Fibroblast of skin of scalp (primary cell): Measurements from ENCODE around the gene TNFRSF21.
"Not testable (repeated sequence)": the region's sequence is repeated elsewhere in the genome, so short reads cannot be mapped to it uniquely, and the experiment has no call there.

ENCODE experiments used
- DNase-seq: peaks from one replicate; pipeline ENCODE4 v3.0.0-alpha.2; 2013

The TNFRSF21 gene

GRCh38 chr6:47283993-47284392 lies 25.7 kb downstream of the TNFRSF21 start:
- no peak for DNase-seq

- DNase-seq, result no peak
These were observed 31.2 kb downstream of the TNFRSF21 start for GRCh38 chr6:47278545-47278944.

GRCh38 chr6:47277702-47278101 lies 32.0 kb downstream of the TNFRSF21 start:
- no peak for DNase-seq

GRCh38 chr6:47276377-47276776 lies 33.3 kb downstream of the TNFRSF21 start:
- DNase-seq, result no peak

- DNase-seq, result no peak
These were observed 34.1 kb downstream of the TNFRSF21 start for GRCh38 chr6:47275640-47276039.

GRCh38 chr6:47275132-47275531 lies 34.6 kb downstream of the TNFRSF21 start:
- not testable (repeated sequence) for DNase-seq

GRCh38 chr6:47268572-47269187 lies 41.0 kb downstream of the TNFRSF21 start:
- no peak for DNase-seq

GRCh38 chr6:47267301-47267700 lies 42.4 kb downstream of the TNFRSF21 start:
- no peak for DNase-seq

GRCh38 chr6:47265971-47266370 lies 43.7 kb downstream of the TNFRSF21 start:
- DNase-seq, result no peak

- no peak for DNase-seq
These were observed 44.9 kb downstream of the TNFRSF21 start for GRCh38 chr6:47264775-47265184.

- DNase-seq, result no peak
These were observed 46.4 kb downstream of the TNFRSF21 start for GRCh38 chr6:47263268-47263667.

GRCh38 chr6:47262231-47262630 lies 47.5 kb downstream of the TNFRSF21 start:
- DNase-seq, result no peak

- DNase-seq, result no peak
These were observed 48.5 kb downstream of the TNFRSF21 start for GRCh38 chr6:47261191-47261590.

GRCh38 chr6:47260021-47260420 lies 49.7 kb downstream of the TNFRSF21 start:
- DNase-seq, result no peak

GRCh38 chr6:47258724-47259347 lies 50.9 kb downstream of the TNFRSF21 start:
- DNase-seq, result no peak

- no peak for DNase-seq
These were observed 52.5 kb downstream of the TNFRSF21 start for GRCh38 chr6:47256981-47257730.

GRCh38 chr6:47256361-47256760 lies 53.3 kb downstream of the TNFRSF21 start:
- DNase-seq, result no peak

- no peak for DNase-seq
These were observed 54.8 kb downstream of the TNFRSF21 start for GRCh38 chr6:47254906-47255305.

GRCh38 chr6:47254051-47254450 lies 55.7 kb downstream of the TNFRSF21 start:
- DNase-seq, result no peak

GRCh38 chr6:47253136-47253535 lies 56.6 kb downstream of the TNFRSF21 start:
- no peak for DNase-seq

GRCh38 chr6:47252633-47253032 lies 57.1 kb downstream of the TNFRSF21 start:
- no peak for DNase-seq

- no peak for DNase-seq
These were observed 58.3 kb downstream of the TNFRSF21 start for GRCh38 chr6:47251396-47251795.

GRCh38 chr6:47250302-47250701 lies 59.4 kb downstream of the TNFRSF21 start:
- DNase-seq, result no peak

- no peak for DNase-seq
These were observed 61.3 kb downstream of the TNFRSF21 start for GRCh38 chr6:47248446-47248845.
